HepG2 (cell line): ENCODE measurements around the gene PBX1. TPM values are rescaled to one million over a fixed set of nuclear protein-coding genes. Genes with fewer than 3 reads are reported as not detected.

ENCODE experiments used
- ATAC-seq: fragments of 200-7000 bp; cut with Tn5 transposase; 3 replicates; pipeline ENCODE4 v1.9.1; 2020; ENCODE audit warnings: mild to moderate bottlenecking, moderate library complexity
- BruUV-seq: library from RNA; stranded (reverse); fragments of 400-500 nt; replicated peaks from 2 replicates; lab custom pipeline; 2021; lab: Mats Ljungman, UMichigan
- CTCF ChIA-PET: fragments of 300-600 bp; formaldehyde crosslinking; extraction: SDS; loops from one replicate; lab custom pipeline; 2021; ENCODE audit warnings: low total read pairs, inconsistent platforms, low intra/inter-chr PET ratio; lab: Yijun Ruan, JAX
- POLR2A ChIA-PET: fragments of 350-600 bp; sonication (Branson Sonifier 250); formaldehyde crosslinking; loops from one replicate; lab custom pipeline; 2020; ENCODE audit warnings: antibody characterized with exemption, inconsistent platforms; lab: Yijun Ruan, JAX
- DNase-seq: peaks from one replicate; pipeline ENCODE4 v3.0.0-alpha.2; 2015; ENCODE audit warnings: low spot score
- FAIRE-seq: peaks from 3 replicates; lab custom pipeline; 2011; peaks lifted over from hg19 to GRCh38; lab: Jason Lieb, UNC
- H2AFZ ChIP-seq: one replicate; pipeline ENCODE4 v1.6.1; 2011; ENCODE audit warnings: low read length, inconsistent platforms
- H3K27ac ChIP-seq: fragments of 300-600 bp; 3 replicates; pipeline ENCODE4 v1.8.0; 2011; ENCODE audit warnings: mixed run types, mild to moderate bottlenecking, mixed read lengths, low read length, inconsistent platforms; ENCODE audit not compliant: insufficient read depth; ENCODE audit errors: extremely low read length
- H3K27me3 ChIP-seq, 2 experiments: fragments of 200-600 bp in 1 of 2; 2 replicates in 1 of 2; 3 replicates in 1 of 2; pipeline versions ENCODE4 v1.6.0 to v1.8.0; 2011; ENCODE audit warnings: low read length in 2 of 2, mild to moderate bottlenecking in 2 of 2, moderate library complexity in 2 of 2, inconsistent platforms in 1 of 2; ENCODE audit not compliant: insufficient read depth in 2 of 2, control insufficient read depth in 1 of 2
- H3K36me3 ChIP-seq, 2 experiments: fragments of 200-600 bp in 1 of 2; replicated peaks in 1 of 2; 2 replicates in 1 of 2; 3 replicates in 1 of 2; pipeline versions ENCODE4 v1.5.1 to v1.8.0; 2011; ENCODE audit warnings: low read length in 2 of 2, inconsistent platforms in 1 of 2; ENCODE audit not compliant: insufficient read depth in 2 of 2, control insufficient read depth in 1 of 2
- H3K4me1 ChIP-seq: 2 replicates; pipeline ENCODE4 v1.5.1; 2012; ENCODE audit warnings: low read length, inconsistent platforms; ENCODE audit not compliant: insufficient read depth
- H3K4me2 ChIP-seq: 2 replicates; pipeline ENCODE4 v1.6.0; 2011; ENCODE audit warnings: low read depth, low read length, inconsistent platforms
- H3K4me3 ChIP-seq, 3 experiments: fragments of 200-600 bp in 1 of 3; sonication (generic), shearing (Covaris generic) in 1 of 3; replicated peaks in 1 of 3; 2 replicates each; pipeline ENCODE4 v1.5.1; 2011 to 2016; ENCODE audit warnings: low read length in 3 of 3, inconsistent platforms in 2 of 3, low read depth in 2 of 3, mild to moderate bottlenecking in 2 of 3, control low read depth in 1 of 3, mixed read lengths in 1 of 3; ENCODE audit not compliant: insufficient read depth in 1 of 3
- H3K79me2 ChIP-seq: one replicate; pipeline ENCODE4 v1.6.1; 2011; ENCODE audit warnings: low read length, inconsistent platforms; ENCODE audit not compliant: insufficient read depth
- H3K9ac ChIP-seq: 2 replicates; pipeline ENCODE4 v1.6.0; 2011; ENCODE audit warnings: mild to moderate bottlenecking, low read depth, low read length, inconsistent platforms; ENCODE audit not compliant: insufficient read depth
- H3K9me3 ChIP-seq: 2 replicates; pipeline ENCODE4 v1.5.1; 2012; ENCODE audit warnings: mild to moderate bottlenecking, low read length
- H4K20me1 ChIP-seq: 2 replicates; pipeline ENCODE4 v1.6.0; 2011; ENCODE audit warnings: inconsistent platforms, mild to moderate bottlenecking, low read length, moderate library complexity; ENCODE audit not compliant: insufficient read depth
- HNRNPUL1 ChIP-seq: fragments of 200-400 bp; formaldehyde crosslinking; IDR thresholded peaks from 2 replicates; pipeline ENCODE4 v1.6.1; 2017; ENCODE audit warnings: low read depth, mild to moderate bottlenecking, low read length, moderate library complexity
- MTF1 ChIP-seq: sonication (generic); formaldehyde crosslinking; IDR thresholded peaks from 2 replicates; pipeline ENCODE4 v1.5.0; 2020; ENCODE audit warnings: missing genetic modification reagents
- RAD21 ChIP-seq: fragments of 450-650 bp; formaldehyde crosslinking; IDR thresholded peaks from 2 replicates; pipeline ENCODE4 v1.5.0; 2020; ENCODE audit warnings: mild to moderate bottlenecking
- RAD51 ChIP-seq: fragments of 450-650 bp; IDR thresholded peaks from 2 replicates; pipeline ENCODE4 v1.6.1; 2016; ENCODE audit warnings: borderline replicate concordance
- SMC3 ChIP-seq: IDR thresholded peaks from 2 replicates; pipeline ENCODE4 v1.6.1; 2011; ENCODE audit warnings: low read length, improper control_type of control experiment
- STAG1 ChIP-seq: sonication (generic); formaldehyde crosslinking; IDR thresholded peaks from 2 replicates; pipeline ENCODE4 v1.4.0; 2020; ENCODE audit warnings: missing genetic modification reagents
- ZFY ChIP-seq: sonication (generic); formaldehyde crosslinking; IDR thresholded peaks from 2 replicates; pipeline ENCODE4 v1.4.0; 2020; ENCODE audit warnings: missing genetic modification reagents
- ZNF768 ChIP-seq: sonication (generic); formaldehyde crosslinking; IDR thresholded peaks from 2 replicates; pipeline ENCODE4 v1.4.0; 2020; ENCODE audit warnings: missing genetic modification reagents
- ZNF780A ChIP-seq: sonication (generic); formaldehyde crosslinking; IDR thresholded peaks from 2 replicates; pipeline ENCODE4 v1.8.0; 2022; ENCODE audit warnings: mild to moderate bottlenecking, missing genetic modification reagents, moderate library complexity
- WGBS: methylation state at CpG from one replicate; pipeline ENCODE4 v1.1.6; 2017; ENCODE audit warnings: low lambda C conversion rate; 5-methylcytosine and 5-hydroxymethylcytosine counted together
- in situ Hi-C: cut with HindIII; loops from 2 replicates; pipeline ENCODE4 v1.10.0; 2017; ENCODE audit warnings: low pct_unique_long_range_greater_than_20kb; ENCODE audit not compliant: extremely low pct_ligation_motif_present
- intact Hi-C: fragments of 100-400 bp; cut with micrococcal nuclease; formaldehyde crosslinking; loops from one replicate; pipeline ENCODE4 v1.10.0; 2022; ENCODE audit not compliant: unreplicated experiment
- polyA plus RNA-seq, 8 experiments: library from polyadenylated mRNA; depleted of rRNA in 3 of 8; stranded (reverse) in 7 of 8; unstranded in 1 of 8; fragments of >200 nt; fragmentation: Illumina TruSeq in 4 of 8; extraction: Trizol in 4 of 8; gene quantifications; 2 replicates each; pipeline versions ENCODE4 v1.2.1 to v1.2.3, GENCODE V29; 2011 to 2016; ENCODE audit warnings: low read depth in 4 of 8, missing spikeins in 1 of 8, mixed read lengths in 1 of 8; ENCODE audit not compliant: insufficient read depth in 1 of 8
- total RNA-seq, 5 experiments: library from RNA; depleted of rRNA; stranded (reverse); fragments of >200 nt; fragmentation: Illumina TruSeq; extraction: Trizol; gene quantifications; 2 replicates each; pipeline ENCODE4 v1.2.3, GENCODE V29; 2016; ENCODE audit warnings: low read depth in 1 of 5
- TF ChIP-seq, protein P1 (sequence below): sonication (generic); formaldehyde crosslinking; IDR thresholded peaks from 2 replicates; pipeline ENCODE4 v1.5.0; 2020; ENCODE audit warnings: mild to moderate bottlenecking, missing genetic modification reagents, moderate library complexity

Gene PBX1
- total and polyA plus RNA-seq, 2 of the 13 experiments (the other 11 are each of a cell fraction or from before 2014, with no cell fraction given) = 0.24 TPM; not detected in 1

DNA sequence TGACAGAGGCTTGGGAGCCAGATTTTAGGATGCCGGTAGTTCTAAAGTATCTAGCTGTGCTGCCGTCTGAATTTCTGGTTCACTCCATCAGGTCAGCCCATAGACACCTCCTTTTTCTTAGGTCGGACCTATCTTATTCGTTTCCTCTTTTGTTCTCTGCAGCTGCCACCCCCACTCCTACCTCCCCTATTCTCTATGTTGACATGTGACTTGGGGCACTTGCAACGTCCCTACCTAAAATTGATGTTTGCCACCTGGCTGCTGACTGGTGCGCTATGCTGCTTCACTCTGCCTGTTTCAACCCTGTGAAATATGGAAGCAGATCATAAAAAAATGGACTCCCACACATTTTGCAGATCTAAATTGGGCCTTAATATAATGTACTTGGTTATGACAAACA lies 55.3 kb downstream of the PBX1 start:
- H2AFZ ChIP-seq = no peak overlapping the region
- no peaks in the 10 kb centered on the region for H3K79me2 ChIP-seq
- H3K4me1 ChIP-seq = peaks cover 32% of the 10 kb centered on the region
- no peak for DNase-seq
- no peak overlapping the region for H3K9ac ChIP-seq
- H3K9me3 ChIP-seq = no peaks in the 10 kb centered on the region
- H3K4me2 ChIP-seq = no peak overlapping the region
- no peak for ATAC-seq
- no peaks in the 10 kb centered on the region for H3K27me3 ChIP-seq
- H3K36me3 ChIP-seq = no peaks in the 10 kb centered on the region
- no peaks in the 10 kb centered on the region for H4K20me1 ChIP-seq
- FAIRE-seq = no peak
- TF ChIP-seq ZNF780A (CRISPR knock-in tag) (no peak), MTF1 (CRISPR knock-in tag) (no peak), ZNF768 (CRISPR knock-in tag) (no peak), HNRNPUL1 (no peak), ZFY (no peak)
- in situ Hi-C loops (loop anchor here (10.0 kb wide), 2 partner anchors 1080 to 1200 kb away; no protein-coding TSS in a partner anchor), intact Hi-C loops (no loop called here)
- ChIA-PET POLR2A (no interaction called here), CTCF (no interaction called here)
- no TSS peak for BruUV-seq
- H3K4me3 ChIP-seq = no peak overlapping the region
- no peak overlapping the region for H3K27ac ChIP-seq
- 60% methylated on average over 6 of the region's 6 CpGs for WGBS

DNA sequence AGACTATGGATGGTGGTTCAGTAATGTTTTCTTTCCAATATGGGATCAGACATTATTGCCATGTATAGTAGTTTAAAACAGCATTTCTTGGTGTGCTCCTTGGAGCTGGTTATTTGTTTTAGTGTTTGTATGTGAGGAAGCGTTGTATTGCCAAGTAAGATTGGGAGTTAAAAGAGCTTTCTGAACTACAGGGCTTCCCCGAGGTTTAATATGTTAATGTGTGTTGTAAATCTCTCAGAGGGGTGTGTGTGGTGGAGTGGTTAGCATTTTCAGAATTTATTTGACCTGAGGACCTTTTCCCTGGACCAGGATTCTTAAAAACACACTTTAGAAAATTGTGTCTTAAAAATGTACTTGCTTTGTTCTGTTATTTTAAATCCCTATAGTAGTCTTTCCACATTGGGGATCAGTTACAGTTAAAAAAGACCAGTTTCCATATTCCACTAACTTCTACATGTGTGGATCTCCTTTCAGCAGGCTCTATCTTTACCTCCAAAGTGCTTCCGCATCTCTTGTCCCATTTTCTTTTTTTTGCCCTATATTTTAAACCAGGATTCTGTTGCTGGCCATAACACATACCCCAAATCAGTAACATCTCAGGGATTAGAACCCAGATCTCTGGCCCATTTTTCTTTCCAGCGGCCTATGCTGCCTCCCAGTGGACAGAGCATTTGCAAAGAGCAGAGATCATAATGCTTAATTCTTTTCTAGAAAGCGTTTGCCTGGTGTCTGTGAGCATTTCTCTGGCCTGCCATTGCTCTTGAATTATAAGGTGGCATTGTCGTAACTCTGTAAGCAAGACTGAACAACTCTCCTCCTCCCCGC lies 58.6 kb downstream of the PBX1 start:
- FAIRE-seq = no peak
- no peak overlapping the region for H3K4me3 ChIP-seq
- ChIA-PET POLR2A (no interaction called here), CTCF (interaction anchor here (1.3 to 2.1 kb wide), 4 partner anchors 451 to 1207 kb away, joined by 4 to 12 read pairs (median 8); no protein-coding TSS in a partner anchor)
- H3K4me2 ChIP-seq = no peak overlapping the region
- no peaks in the 10 kb centered on the region for H3K36me3 ChIP-seq
- intact Hi-C loops = loop anchor here (1.0 to 5.0 kb wide), 6 partner anchors 377 to 1260 kb away; no protein-coding TSS in a partner anchor
- 22% methylated on average over 7 of the region's 7 CpGs for WGBS
- H3K9ac ChIP-seq = no peak overlapping the region
- ATAC-seq = 0 out of 3 replicates have a peak, but pooled peaks have one; percentile 41
- H3K27me3 ChIP-seq = no peaks in the 10 kb centered on the region
- no peak overlapping the region for H2AFZ ChIP-seq
- H3K27ac ChIP-seq = no peak overlapping the region
- no peaks in the 10 kb centered on the region for H3K79me2 ChIP-seq
- no TSS peak for BruUV-seq
- H3K9me3 ChIP-seq = no peaks in the 10 kb centered on the region
- TF ChIP-seq, protein P1, sequence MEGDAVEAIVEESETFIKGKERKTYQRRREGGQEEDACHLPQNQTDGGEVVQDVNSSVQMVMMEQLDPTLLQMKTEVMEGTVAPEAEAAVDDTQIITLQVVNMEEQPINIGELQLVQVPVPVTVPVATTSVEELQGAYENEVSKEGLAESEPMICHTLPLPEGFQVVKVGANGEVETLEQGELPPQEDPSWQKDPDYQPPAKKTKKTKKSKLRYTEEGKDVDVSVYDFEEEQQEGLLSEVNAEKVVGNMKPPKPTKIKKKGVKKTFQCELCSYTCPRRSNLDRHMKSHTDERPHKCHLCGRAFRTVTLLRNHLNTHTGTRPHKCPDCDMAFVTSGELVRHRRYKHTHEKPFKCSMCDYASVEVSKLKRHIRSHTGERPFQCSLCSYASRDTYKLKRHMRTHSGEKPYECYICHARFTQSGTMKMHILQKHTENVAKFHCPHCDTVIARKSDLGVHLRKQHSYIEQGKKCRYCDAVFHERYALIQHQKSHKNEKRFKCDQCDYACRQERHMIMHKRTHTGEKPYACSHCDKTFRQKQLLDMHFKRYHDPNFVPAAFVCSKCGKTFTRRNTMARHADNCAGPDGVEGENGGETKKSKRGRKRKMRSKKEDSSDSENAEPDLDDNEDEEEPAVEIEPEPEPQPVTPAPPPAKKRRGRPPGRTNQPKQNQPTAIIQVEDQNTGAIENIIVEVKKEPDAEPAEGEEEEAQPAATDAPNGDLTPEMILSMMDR (CRISPR knock-in tag) = peak; percentile 65
- TF ChIP-seq RAD21 (peak; percentile 52), SMC3 (peak; percentile 79), STAG1 (CRISPR knock-in tag) (peak; percentile 86), RAD51 (no peak)
- in situ Hi-C loops = loop anchor here (10.0 kb wide), 2 partner anchors 1083 to 1203 kb away; no protein-coding TSS in a partner anchor
- peaks cover 10% of the 10 kb centered on the region for H3K4me1 ChIP-seq
- H4K20me1 ChIP-seq = no peaks in the 10 kb centered on the region
- peak; percentile 23 for DNase-seq
